Hepatic stellate cell (primary cell): ENCODE data around the gene NBPF20.
"Not testable (repeated sequence)": the region's sequence is repeated elsewhere in the genome, so short reads cannot be mapped to it uniquely, and the experiment has no call there.

ENCODE experiments used
- DNase-seq: peaks from one replicate; pipeline ENCODE4 v3.0.0; 2011; ENCODE audit warnings: low spot score

NBPF20 gene

GRCh38 chr1:145424612-145425435 lies 579 bp downstream of the NBPF20 start:
- peak; percentile 34 for DNase-seq

DNA sequence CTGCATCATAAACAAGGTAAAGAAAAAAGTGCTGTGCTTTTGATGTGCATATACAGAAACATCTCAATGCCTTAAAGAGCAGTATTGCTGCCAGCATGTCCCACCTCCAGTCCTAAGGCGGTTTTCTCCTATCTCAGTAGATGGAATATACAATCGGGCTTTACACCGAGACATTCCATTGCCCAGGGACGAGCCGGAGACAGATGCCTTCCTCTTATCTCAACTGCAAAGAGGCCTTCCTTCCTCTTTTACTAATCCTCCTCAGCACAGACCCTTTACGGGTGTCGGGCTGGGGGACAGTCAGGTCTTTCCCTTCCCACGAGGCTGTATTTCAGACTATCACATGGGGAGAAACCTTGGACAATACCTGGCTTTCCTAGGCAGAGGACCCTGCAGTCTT lies 10.3 kb downstream of the NBPF20 start:
- DNase-seq, result not testable (repeated sequence)

DNA sequence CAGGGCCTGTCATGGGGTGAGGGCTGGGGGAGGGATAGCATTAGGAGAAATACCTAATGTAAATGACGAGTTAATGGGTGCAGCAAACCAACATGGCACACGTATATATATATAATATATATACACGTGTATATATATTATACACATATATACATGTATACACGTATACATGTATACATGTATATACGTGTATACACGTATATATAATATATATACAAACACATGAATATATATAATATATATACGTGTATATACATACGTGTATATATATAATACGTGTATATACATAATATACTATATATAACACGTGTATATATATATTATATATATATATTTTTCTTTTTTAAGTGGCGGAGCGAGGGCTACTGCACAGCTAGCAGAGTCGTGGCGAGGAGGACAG lies 18.1 kb downstream of the NBPF20 start:
- DNase-seq, result not testable (repeated sequence)

GRCh38 chr1:145404949-145405348 lies 20.5 kb downstream of the NBPF20 start:
- DNase-seq, result not testable (repeated sequence)

DNA sequence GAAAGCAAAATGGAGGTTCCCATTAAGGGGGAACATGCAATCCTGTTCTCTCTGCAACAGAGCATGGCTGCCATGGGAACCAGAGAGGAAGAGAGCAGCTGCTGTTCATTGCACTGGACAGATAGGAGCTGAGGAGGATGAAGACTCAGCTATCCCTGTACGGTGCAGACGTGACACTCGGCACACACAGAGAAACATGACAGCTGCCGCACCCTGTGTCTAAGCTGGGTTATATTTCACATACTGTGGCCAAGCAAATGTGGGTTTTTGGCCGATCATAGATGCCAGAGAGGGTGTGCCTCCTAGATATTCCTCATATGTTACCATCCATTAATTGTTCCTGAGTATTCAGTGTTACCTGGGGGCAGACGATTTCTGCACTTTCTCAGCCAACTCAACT lies 24.7 kb downstream of the NBPF20 start:
- DNase-seq, result not testable (repeated sequence)
